ENCODE results near the gene CPED1. TPM values are rescaled to one million over a fixed set of nuclear protein-coding genes. Genes with fewer than 3 reads are reported as not detected.
"Not testable (repeated sequence)": the region's sequence is repeated elsewhere in the genome, so short reads cannot be mapped to it uniquely, and the experiment has no call there.

The CPED1 gene
- total and polyA plus RNA-seq, 9 donors, result 6.6 to 26.6 (median 10.8) TPM

DNA sequence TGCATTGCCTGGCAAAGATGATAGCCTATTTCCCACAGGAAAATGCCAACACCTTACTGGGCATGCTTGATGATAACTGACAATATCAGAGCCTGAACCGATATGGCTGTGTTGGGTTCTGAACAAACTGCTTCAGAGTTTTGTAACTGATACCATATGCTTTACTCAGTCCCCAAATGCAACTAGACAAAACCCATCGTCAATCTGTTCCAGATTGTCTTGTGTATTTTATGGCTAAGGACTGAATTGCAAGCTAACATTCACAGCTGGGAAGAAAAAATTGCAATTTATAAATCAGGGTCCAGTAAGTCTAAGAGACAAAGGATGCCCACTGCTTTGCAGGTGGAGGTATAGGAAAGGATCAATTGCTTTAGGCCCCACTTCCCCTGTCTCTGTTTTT, 223.5 kb downstream of the CPED1 start:
- no peaks in the 10 kb centered on the region for H3K4me1 ChIP-seq (ENCODE audit: control insufficient read depth, insufficient read depth, low read length)
- no peaks in the 10 kb centered on the region for H3K36me3 ChIP-seq (ENCODE audit: control insufficient read depth, insufficient read depth, low read length)
- H3K27me3 ChIP-seq (ENCODE audit: control insufficient read depth, insufficient read depth, low read length), result no peaks in the 10 kb centered on the region
- H3K9me3 ChIP-seq (replicated peaks; ENCODE audit: control insufficient read depth, low read depth, low read length), result no peaks in the 10 kb centered on the region
- H3K4me3 ChIP-seq (ENCODE audit: low read length), result no peak overlapping the region
- no CpG with 5 or more reads among the region's 2 CpGs for WGBS (ENCODE audit: insufficient coverage)
- DNase-seq, result peak; percentile 26
- H3K27ac ChIP-seq (ENCODE audit: low read length), result no peak overlapping the region

DNA sequence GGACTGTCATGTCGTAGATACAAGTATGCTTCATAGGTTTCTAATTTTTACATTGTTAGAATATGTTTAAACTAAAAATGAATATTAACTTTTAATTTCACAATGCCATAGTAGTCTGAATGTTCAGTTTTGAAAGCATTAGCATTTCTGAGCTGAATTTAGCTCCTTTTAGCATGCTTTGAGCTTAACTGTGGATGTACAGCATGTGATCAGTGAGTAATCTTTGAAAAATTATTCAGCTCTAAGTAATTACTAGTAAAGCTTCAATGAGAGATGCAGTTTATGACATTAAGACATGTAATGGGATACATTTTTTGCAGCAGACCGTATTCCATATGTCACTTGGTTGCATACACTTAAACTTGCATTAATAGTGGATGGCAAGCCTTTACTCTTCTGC, 226.1 kb downstream of the CPED1 start:
- H3K9me3 ChIP-seq (replicated peaks; ENCODE audit: control insufficient read depth, low read depth, low read length), result no peaks in the 10 kb centered on the region
- H3K27me3 ChIP-seq (ENCODE audit: control insufficient read depth, insufficient read depth, low read length), result no peaks in the 10 kb centered on the region
- H3K4me3 ChIP-seq (ENCODE audit: low read length), result no peak overlapping the region
- no peak overlapping the region for H3K27ac ChIP-seq (ENCODE audit: low read length)
- no peaks in the 10 kb centered on the region for H3K4me1 ChIP-seq (ENCODE audit: control insufficient read depth, insufficient read depth, low read length)
- no peak for DNase-seq
- no CpG with 5 or more reads among the region's 2 CpGs for WGBS (ENCODE audit: insufficient coverage)
- H3K36me3 ChIP-seq (ENCODE audit: control insufficient read depth, insufficient read depth, low read length), result no peaks in the 10 kb centered on the region

DNA sequence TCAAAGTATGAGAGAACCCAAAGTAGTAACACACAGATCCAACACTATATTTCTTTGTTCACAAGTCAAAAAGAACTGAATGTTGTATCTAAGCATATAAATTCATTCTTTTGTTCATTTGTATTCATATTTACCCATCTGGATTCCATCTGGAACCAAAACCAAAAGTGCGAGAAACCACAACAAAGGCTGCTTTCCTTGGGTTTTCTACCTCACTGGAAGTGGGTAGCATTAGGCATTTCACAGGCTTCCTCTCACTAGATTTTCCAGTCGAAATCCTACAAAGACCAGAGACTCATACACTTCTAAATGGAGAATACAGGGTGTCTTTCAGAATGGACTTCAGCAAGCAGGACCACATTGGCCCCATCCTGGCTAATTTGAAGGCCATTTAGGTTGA, 230.5 kb downstream of the CPED1 start:
- no peak overlapping the region for H3K27ac ChIP-seq (ENCODE audit: low read length)
- DNase-seq, result no peak
- peaks cover 2% of the 10 kb centered on the region for H3K9me3 ChIP-seq (replicated peaks; ENCODE audit: control insufficient read depth, low read depth, low read length)
- H3K27me3 ChIP-seq (ENCODE audit: control insufficient read depth, insufficient read depth, low read length), result no peaks in the 10 kb centered on the region
- H3K4me3 ChIP-seq (ENCODE audit: low read length), result no peak overlapping the region
- no CpG with 5 or more reads among the region's 2 CpGs for WGBS (ENCODE audit: insufficient coverage)
- H3K36me3 ChIP-seq (ENCODE audit: control insufficient read depth, insufficient read depth, low read length), result no peaks in the 10 kb centered on the region
- H3K4me1 ChIP-seq (ENCODE audit: control insufficient read depth, insufficient read depth, low read length), result no peaks in the 10 kb centered on the region

DNA sequence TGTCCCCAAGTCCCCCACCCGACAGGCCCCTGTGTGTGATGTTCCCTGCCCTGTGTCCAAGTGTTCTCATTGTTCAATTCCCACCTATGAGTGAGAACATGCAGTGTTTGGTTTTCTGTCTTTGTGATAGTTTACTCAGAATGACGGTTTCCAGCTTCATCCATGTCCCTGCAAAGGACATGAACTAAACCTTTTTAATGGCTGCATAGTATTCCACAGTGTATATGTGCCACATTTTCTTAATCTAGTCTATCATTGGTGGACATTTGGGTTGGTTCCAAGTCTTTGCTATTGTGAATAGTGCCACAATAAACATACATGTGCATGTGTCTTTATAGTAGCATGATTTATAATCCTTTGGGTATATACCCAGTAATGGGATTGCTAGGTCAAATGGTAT, 232.6 kb downstream of the CPED1 start:
- not testable (repeated sequence) for H3K4me3 ChIP-seq (ENCODE audit: low read length); H3K27ac ChIP-seq (ENCODE audit: low read length); H3K9me3 ChIP-seq (replicated peaks; ENCODE audit: control insufficient read depth, low read depth, low read length); H3K27me3 ChIP-seq (ENCODE audit: control insufficient read depth, insufficient read depth, low read length); H3K36me3 ChIP-seq (ENCODE audit: control insufficient read depth, insufficient read depth, low read length); H3K4me1 ChIP-seq (ENCODE audit: control insufficient read depth, insufficient read depth, low read length); DNase-seq
- no CpG with 5 or more reads among the region's 2 CpGs for WGBS (ENCODE audit: insufficient coverage)

DNA sequence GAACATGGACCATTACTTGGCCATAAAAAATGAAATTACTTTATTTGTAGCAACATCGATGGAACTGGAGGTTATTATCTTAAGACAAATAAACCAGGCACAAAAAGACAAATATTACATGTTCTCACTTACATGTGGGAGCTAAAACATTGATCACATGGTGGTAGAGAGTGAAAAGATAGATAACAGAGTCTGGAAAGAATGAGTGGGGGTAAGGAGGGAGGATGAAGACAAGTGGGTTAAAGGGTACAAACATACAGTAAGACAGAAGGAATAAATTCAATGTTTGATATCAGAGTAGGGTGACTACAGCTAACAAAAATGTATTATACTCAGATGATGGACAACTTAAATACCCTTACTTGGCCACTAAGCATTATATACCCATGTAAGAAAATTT, 240.3 kb downstream of the CPED1 start:
- Histone ChIP-seq H3K4me1 (ENCODE audit: control insufficient read depth, insufficient read depth, low read length) (no peaks in the 10 kb centered on the region), H3K27me3 (ENCODE audit: control insufficient read depth, insufficient read depth, low read length) (no peaks in the 10 kb centered on the region), H3K36me3 (ENCODE audit: control insufficient read depth, insufficient read depth, low read length) (no peaks in the 10 kb centered on the region), H3K4me3 (ENCODE audit: low read length) (no peak overlapping the region), H3K9me3 (replicated peaks; ENCODE audit: control insufficient read depth, low read depth, low read length) (no peaks in the 10 kb centered on the region), H3K27ac (ENCODE audit: low read length) (no peak overlapping the region)
- no peak for DNase-seq
- no CpG with 5 or more reads among the region's 1 CpG for WGBS (ENCODE audit: insufficient coverage)

DNA sequence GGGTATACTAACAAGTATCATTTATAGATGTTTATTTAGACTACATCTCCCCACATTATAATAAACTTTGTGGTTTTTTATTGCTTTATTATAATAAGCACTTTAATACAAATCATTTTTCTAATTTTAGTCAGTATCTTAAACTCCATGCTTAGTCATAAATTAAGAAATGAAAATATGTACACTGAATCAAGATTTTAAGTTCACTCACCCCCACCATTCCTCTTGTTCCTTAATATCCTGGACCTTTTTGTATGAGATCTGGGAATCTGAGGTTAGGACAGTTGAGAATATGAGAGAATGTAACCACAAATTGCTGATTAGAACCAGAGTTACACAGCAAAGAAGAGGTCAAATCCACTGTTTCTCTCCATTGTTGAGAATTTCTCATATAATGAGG, 246.7 kb downstream of the CPED1 start:
- H3K36me3 ChIP-seq (ENCODE audit: control insufficient read depth, insufficient read depth, low read length), result no peaks in the 10 kb centered on the region
- no peak overlapping the region for H3K27ac ChIP-seq (ENCODE audit: low read length)
- no peaks in the 10 kb centered on the region for H3K9me3 ChIP-seq (replicated peaks; ENCODE audit: control insufficient read depth, low read depth, low read length)

DNA sequence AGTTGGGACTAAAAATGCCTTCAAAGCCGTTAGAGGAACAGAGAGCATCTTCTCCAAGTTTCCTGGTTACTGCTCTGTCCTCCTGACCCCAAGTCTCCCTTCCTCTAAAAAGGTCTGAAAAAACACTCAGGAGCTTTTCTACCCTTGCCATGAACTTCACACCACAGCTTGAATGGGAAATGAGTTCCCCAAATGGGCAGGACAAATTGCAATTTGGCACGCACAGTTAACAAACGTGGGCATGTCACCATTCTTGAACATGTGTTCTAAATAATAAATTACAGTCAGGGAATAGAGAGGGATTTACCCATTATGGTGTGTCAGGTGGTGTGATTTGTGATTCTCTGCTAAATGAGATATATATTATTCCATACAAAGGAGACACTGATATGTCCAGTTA, 249.1 kb downstream of the CPED1 start:
- DNase-seq, result peak; percentile 52
- no peaks in the 10 kb centered on the region for H3K9me3 ChIP-seq (replicated peaks; ENCODE audit: control insufficient read depth, low read depth, low read length)
- no peaks in the 10 kb centered on the region for H3K36me3 ChIP-seq (ENCODE audit: control insufficient read depth, insufficient read depth, low read length)
- no peaks in the 10 kb centered on the region for H3K27me3 ChIP-seq (ENCODE audit: control insufficient read depth, insufficient read depth, low read length)
- H3K27ac ChIP-seq (ENCODE audit: low read length), result no peak overlapping the region
- WGBS (ENCODE audit: insufficient coverage), result 67% methylated on average over 1 of the region's 3 CpGs
- H3K4me1 ChIP-seq (ENCODE audit: control insufficient read depth, insufficient read depth, low read length), result no peaks in the 10 kb centered on the region
- H3K4me3 ChIP-seq (ENCODE audit: low read length), result no peak overlapping the region

More for the DNA sequence above, 246.7 kb downstream of the CPED1 start:
- H3K4me1 ChIP-seq (ENCODE audit: control insufficient read depth, insufficient read depth, low read length), result no peaks in the 10 kb centered on the region
- H3K27me3 ChIP-seq (ENCODE audit: control insufficient read depth, insufficient read depth, low read length), result no peaks in the 10 kb centered on the region
- DNase-seq, result no peak
- H3K4me3 ChIP-seq (ENCODE audit: low read length), result no peak overlapping the region

DNA sequence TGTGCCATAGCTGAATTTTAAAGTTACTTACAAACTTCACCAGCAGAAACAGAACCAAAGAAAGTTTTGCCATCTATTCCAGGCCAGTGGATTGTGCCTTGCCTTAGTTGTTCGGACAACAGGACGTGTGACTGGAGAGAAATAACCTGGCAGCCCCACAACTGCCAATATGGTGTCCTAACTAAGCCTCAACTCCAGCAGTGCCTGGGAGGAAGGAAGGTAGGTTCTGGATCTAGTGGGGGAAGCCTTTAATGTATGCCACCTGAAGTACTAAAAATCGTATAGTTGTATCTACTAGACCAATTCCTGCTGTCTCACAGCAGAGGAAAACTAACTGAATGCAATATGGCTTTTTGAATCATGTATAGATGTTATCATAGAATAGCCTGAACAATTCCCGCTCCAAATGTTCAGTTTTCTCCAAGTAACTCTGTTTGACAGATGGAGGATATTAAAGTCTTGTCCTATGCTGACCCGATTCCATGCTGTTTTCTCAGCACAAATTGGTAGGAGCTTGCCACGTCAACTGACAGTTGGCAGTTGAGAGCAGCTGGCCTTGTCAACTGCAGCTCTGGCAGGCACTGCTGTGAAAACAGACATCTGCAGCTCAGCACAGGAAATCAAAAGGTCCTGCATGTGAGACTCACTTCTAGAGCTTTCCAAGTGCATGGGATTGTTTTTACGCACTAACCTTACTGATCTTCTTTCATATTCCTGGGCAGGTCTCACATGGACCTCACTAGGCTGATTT, 255.8 kb downstream of the CPED1 start:
- Histone ChIP-seq H3K4me1 (ENCODE audit: control insufficient read depth, insufficient read depth, low read length) (peaks cover 4% of the 10 kb centered on the region), H3K27ac (ENCODE audit: low read length) (peak overlapping the region; percentile 62), H3K9me3 (replicated peaks; ENCODE audit: control insufficient read depth, low read depth, low read length) (peaks cover 8% of the 10 kb centered on the region), H3K4me3 (ENCODE audit: low read length) (no peak overlapping the region), H3K36me3 (ENCODE audit: control insufficient read depth, insufficient read depth, low read length) (no peaks in the 10 kb centered on the region), H3K27me3 (ENCODE audit: control insufficient read depth, insufficient read depth, low read length) (no peaks in the 10 kb centered on the region)
- DNase-seq, result peak; percentile 82
- WGBS (ENCODE audit: insufficient coverage), result 72% methylated on average over 5 of the region's 7 CpGs

DNA sequence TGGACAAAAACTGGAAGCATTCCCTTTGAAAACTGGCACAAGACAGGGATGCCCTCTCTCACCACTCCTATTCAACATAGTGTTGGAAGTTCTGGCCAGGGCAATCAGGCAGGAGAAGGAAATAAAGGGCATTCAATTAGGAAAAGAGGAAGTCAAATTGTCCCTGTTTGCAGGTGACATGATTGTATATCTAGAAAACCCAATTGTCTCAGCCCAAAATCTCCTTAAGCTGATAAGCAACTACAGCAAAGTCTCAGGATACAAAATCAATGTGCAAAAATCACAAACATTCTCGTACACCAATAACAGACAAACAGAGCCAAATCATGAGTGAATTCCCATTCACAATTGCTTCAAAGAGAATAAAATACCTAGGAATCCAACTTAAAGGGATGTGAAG, 262.9 kb downstream of the CPED1 start:
- H3K27me3 ChIP-seq (ENCODE audit: control insufficient read depth, insufficient read depth, low read length); DNase-seq; H3K4me3 ChIP-seq (ENCODE audit: low read length); H3K36me3 ChIP-seq (ENCODE audit: control insufficient read depth, insufficient read depth, low read length); H3K9me3 ChIP-seq (replicated peaks; ENCODE audit: control insufficient read depth, low read depth, low read length); H3K4me1 ChIP-seq (ENCODE audit: control insufficient read depth, insufficient read depth, low read length); H3K27ac ChIP-seq (ENCODE audit: low read length): not testable (repeated sequence)
- WGBS (ENCODE audit: insufficient coverage), result no CpG with 5 or more reads among the region's 1 CpG

DNA sequence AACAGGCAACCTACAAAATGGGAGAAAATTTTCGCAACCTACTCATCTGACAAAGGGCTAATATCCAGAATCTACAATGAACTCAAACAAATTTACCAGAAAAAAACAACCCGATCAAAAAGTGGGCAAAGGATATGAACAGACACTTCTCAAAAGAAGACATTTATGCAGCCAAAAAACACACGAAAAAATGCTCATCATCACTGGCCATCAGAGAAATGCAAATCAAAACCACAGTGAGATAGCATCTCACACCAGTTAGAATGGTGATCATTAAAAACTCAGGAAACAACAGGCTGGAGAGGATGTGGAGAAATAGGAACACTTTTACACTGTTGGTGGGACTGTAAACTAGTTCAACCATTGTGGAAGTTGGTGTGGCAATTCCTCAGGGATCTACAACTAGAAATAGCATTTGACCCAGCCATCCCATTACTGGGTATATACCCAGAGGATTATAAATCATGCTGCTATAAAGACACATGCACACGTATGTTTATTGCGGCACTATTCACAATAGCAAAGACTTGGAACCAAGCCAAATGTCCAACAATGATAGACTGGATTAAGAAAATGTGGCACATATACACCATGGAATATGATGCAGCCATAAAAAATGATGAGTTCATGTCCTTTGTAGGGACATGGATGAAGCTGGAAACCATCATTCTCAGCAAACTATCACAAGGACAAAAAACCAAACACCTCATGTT, 264.2 kb downstream of the CPED1 start:
- H3K4me1 ChIP-seq (ENCODE audit: control insufficient read depth, insufficient read depth, low read length); H3K27ac ChIP-seq (ENCODE audit: low read length); H3K4me3 ChIP-seq (ENCODE audit: low read length); H3K36me3 ChIP-seq (ENCODE audit: control insufficient read depth, insufficient read depth, low read length); DNase-seq; H3K9me3 ChIP-seq (replicated peaks; ENCODE audit: control insufficient read depth, low read depth, low read length); H3K27me3 ChIP-seq (ENCODE audit: control insufficient read depth, insufficient read depth, low read length): not testable (repeated sequence)
- WGBS (ENCODE audit: insufficient coverage), result no CpG with 5 or more reads among the region's 5 CpGs
